H1 (cell line): ENCODE data around the gene RNF44. TPM values are rescaled to one million over a fixed set of nuclear protein-coding genes. Genes with fewer than 3 reads are reported as not detected.

Source experiments
- ATF3 ChIP-seq: IDR thresholded peaks from 2 replicates; pipeline ENCODE4 v1.6.1; 2011; ENCODE audit warnings: low read depth, mild to moderate bottlenecking, low read length; ENCODE audit not compliant: insufficient read depth
- CTCF ChIP-seq, 3 experiments: IDR thresholded peaks; 1 replicate in 2 of 3; 2 replicates in 1 of 3; pipeline versions ENCODE4 v1.5.1 to v1.6.1; 2011; ENCODE audit warnings: low read length in 3 of 3, mild to moderate bottlenecking in 3 of 3, inconsistent platforms in 2 of 3, low read depth in 1 of 3, moderate library complexity in 1 of 3; ENCODE audit not compliant: insufficient read depth in 1 of 3; ENCODE audit errors: control extremely low read depth in 1 of 3
- HDAC2 ChIP-seq, 2 experiments: fragments of 300-600 bp in 1 of 2; sonication (generic) in 1 of 2; IDR thresholded peaks; 2 replicates each; pipeline ENCODE4 v1.6.1; 2011 to 2012; ENCODE audit warnings: low read depth in 2 of 2, low read length in 2 of 2, mild to moderate bottlenecking in 2 of 2, moderate library complexity in 2 of 2, borderline replicate concordance in 1 of 2, inconsistent platforms in 1 of 2
- KDM4A ChIP-seq: IDR thresholded peaks from one replicate; pipeline ENCODE4 v1.7.1; 2012; ENCODE audit warnings: low read depth, mild to moderate bottlenecking, moderate library complexity, low read length, inconsistent platforms; ENCODE audit not compliant: severe bottlenecking
- POLR2AphosphoS5 ChIP-seq: IDR thresholded peaks from 2 replicates; pipeline ENCODE4 v1.6.1; 2011; ENCODE audit warnings: low read depth, low read length
- polyA plus RNA-seq, 7 experiments: library from polyadenylated mRNA; depleted of rRNA in 3 of 7; stranded (reverse) in 5 of 7; unstranded in 2 of 7; fragments of >200 nt in 5 of 7; fragments of 200-250 nt in 2 of 7; gene quantifications; 1 replicate in 5 of 7; 2 replicates in 1 of 7; 4 replicates in 1 of 7; pipeline versions ENCODE4 v1.2.1 to v1.2.3, GENCODE V29; 2011 to 2013; ENCODE audit warnings: missing spikeins in 2 of 7, mixed read lengths in 2 of 7
- total RNA-seq: library from RNA; stranded (reverse); fragmentation: NEBNext Ultra II Directional; extraction: Animal tissue kit (Norgen Biotek cat#: 25700); gene quantifications from 2 replicates; pipeline ENCODE4 v1.2.1, GENCODE V29; 2021
- TF ChIP-seq, protein P1 (sequence below): IDR thresholded peaks from 2 replicates; pipeline ENCODE4 v1.6.1; 2012; ENCODE audit warnings: low read length, inconsistent platforms

RNF44 gene
- total and polyA plus RNA-seq, 2 of the 8 experiments (the other 6 are each of a cell fraction or from before 2014, with no cell fraction given), result 54.7 to 164 TPM

DNA sequence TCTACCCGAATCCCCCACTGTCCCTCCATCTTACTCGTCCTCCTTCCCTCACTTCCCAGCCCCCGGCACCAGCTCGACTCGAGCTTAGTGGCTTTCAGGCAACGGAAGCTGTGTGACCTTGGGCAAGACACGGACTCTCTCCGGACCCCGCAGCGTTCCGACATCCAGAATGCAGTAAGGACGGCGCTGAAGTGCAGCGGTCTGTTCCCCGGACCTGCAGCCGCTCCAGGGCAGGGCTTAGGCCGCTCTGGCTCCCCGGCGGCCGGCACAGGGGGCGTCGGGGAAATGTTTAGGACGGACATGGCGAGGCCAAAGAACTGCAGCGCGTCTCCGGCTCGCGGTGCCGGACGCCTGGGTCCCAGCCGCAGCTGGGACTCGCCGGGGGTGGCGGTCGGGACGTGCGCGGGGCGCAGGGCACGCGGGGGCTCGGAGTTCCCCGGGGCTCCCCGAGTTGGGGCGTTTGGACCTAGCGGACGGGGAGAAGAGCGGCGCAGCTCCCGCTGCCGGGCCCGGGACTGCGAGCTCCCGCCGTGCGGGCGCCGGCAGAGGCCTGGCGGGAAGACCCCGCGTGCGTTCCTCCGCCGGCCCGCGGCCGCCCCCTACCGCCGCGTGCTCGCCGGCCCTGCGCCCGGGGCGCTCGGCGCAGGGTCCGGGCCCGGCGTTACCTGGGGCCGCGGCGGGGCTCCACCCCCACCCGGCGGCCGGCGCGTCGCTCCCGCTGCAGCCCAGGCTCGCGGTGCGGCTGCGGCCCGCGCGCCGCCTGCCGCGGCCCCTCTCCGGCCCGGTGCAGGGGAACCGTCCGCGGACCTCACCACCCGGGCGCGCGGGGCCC is 5.6 kb upstream of the RNF44 start (continued):
- TF ChIP-seq CTCF (IDR thresholded peaks at IDR 0.05; ENCODE audit: control extremely low read depth in 1 of 3, insufficient read depth in 1 of 3, low read depth in 1 of 3, low read length in 3 of 3) (peak in 2 of 3 experiments; percentile 35 to 52; a peak in 3 of 4 replicates), POLR2AphosphoS5 (no peak; the same call in 1 of the 2 replicates), HDAC2 (IDR thresholded peaks at IDR 0.05; ENCODE audit: borderline replicate concordance in 1 of 2, low read depth in 2 of 2, low read length in 2 of 2) (no peak), ATF3 (no peak), KDM4A (peak; percentile 45)
- TF ChIP-seq, protein P1, sequence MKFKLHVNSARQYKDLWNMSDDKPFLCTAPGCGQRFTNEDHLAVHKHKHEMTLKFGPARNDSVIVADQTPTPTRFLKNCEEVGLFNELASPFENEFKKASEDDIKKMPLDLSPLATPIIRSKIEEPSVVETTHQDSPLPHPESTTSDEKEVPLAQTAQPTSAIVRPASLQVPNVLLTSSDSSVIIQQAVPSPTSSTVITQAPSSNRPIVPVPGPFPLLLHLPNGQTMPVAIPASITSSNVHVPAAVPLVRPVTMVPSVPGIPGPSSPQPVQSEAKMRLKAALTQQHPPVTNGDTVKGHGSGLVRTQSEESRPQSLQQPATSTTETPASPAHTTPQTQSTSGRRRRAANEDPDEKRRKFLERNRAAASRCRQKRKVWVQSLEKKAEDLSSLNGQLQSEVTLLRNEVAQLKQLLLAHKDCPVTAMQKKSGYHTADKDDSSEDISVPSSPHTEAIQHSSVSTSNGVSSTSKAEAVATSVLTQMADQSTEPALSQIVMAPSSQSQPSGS, result no peak
